ENCODE results near the gene RHBDF2. TPM values are rescaled to one million over a fixed set of nuclear protein-coding genes. Genes with fewer than 3 reads are reported as not detected.

Gene RHBDF2
- total RNA-seq, 1 experiment from 2014 or later = 19.7 TPM

GRCh38 chr17:76490112-76490710, 11.0 kb downstream of the RHBDF2 start:
- H3K23me2 ChIP-seq (ENCODE audit: insufficient read length, low read depth, low read length, poor library complexity, severe bottlenecking) = no peaks in the 10 kb centered on the region
- H3K4me3 Mint-ChIP-seq = no peak overlapping the region
- H4K8ac ChIP-seq (replicated peaks; ENCODE audit: insufficient read length, low read depth, low read length) = no peak overlapping the region
- H3K9me3 Mint-ChIP-seq = no peaks in the 10 kb centered on the region
- H2BK120ac ChIP-seq (ENCODE audit: low read depth, low read length, poor library complexity, severe bottlenecking) = no peak overlapping the region
- H2BK15ac ChIP-seq (ENCODE audit: low read depth, low read length) = no peak overlapping the region
- no peak overlapping the region for H2AFZ ChIP-seq (ENCODE audit: low read length)
- no peaks in the 10 kb centered on the region for H3K79me1 ChIP-seq (ENCODE audit: insufficient read depth, low read depth, low read length, poor library complexity, severe bottlenecking)
- H3K27me3 Mint-ChIP-seq (ENCODE audit: low read depth) = no peaks in the 10 kb centered on the region; the same call in 1 of the 2 replicates
- H3T11ph ChIP-seq (ENCODE audit: low read length) = no peak overlapping the region
- no peaks in the 10 kb centered on the region for H3K79me2 ChIP-seq (ENCODE audit: insufficient read depth, low read length)
- H3K9me3 ChIP-seq (ENCODE audit: control insufficient read depth, low read depth, low read length) = no peaks in the 10 kb centered on the region
- H4K91ac ChIP-seq (ENCODE audit: insufficient read length, low read depth, low read length) = no peak overlapping the region
- H3K27ac ChIP-seq (ENCODE audit: insufficient read length, low read depth, low read length) = no peak overlapping the region
- H2BK12ac ChIP-seq (ENCODE audit: insufficient read length, low read depth, low read length) = no peak overlapping the region
- H2BK20ac ChIP-seq (ENCODE audit: low read depth, low read length, poor library complexity, severe bottlenecking) = no peak overlapping the region
- no peaks in the 10 kb centered on the region for H3K4me1 ChIP-seq (ENCODE audit: insufficient read depth, low read length)
- WGBS (ENCODE audit: extremely low coverage, insufficient read length, low lambda C conversion rate) = no CpG with 5 or more reads among the region's 10 CpGs
- H2BK5ac ChIP-seq (ENCODE audit: insufficient read length, low read length) = no peak overlapping the region
- H3K23ac ChIP-seq (ENCODE audit: insufficient read length, low read depth, low read length) = no peak overlapping the region
- H3K4me1 Mint-ChIP-seq = peaks cover 15 to 25% of the 10 kb centered on the region in 2 experiments
- no peak for DNase-seq
- H3K18ac ChIP-seq (ENCODE audit: insufficient read length, low read depth, low read length) = no peak overlapping the region
- H3K36me3 Mint-ChIP-seq (ENCODE audit: insufficient read depth in 1 of 3, low read depth in 3 of 3) = peaks cover 0 to 6% (median 3%) of the 10 kb centered on the region in 3 experiments; a peak in 2 of 7 replicates
- no peaks in the 10 kb centered on the region for H3K27me3 ChIP-seq (ENCODE audit: insufficient read depth, low read length)
- no peak overlapping the region for H3K27ac Mint-ChIP-seq
- no peak overlapping the region for H3K56ac ChIP-seq (ENCODE audit: insufficient read length, low read depth, low read length)
- H3K9ac ChIP-seq (ENCODE audit: extremely low read depth, insufficient read length, low read length) = no peak overlapping the region
- H2AK5ac ChIP-seq (ENCODE audit: insufficient read length, low read length) = no peak overlapping the region
- H3K14ac ChIP-seq (ENCODE audit: insufficient read depth, low read length) = no peak overlapping the region; the same call in 1 of the 2 replicates
- no peak overlapping the region for H4K5ac ChIP-seq (ENCODE audit: insufficient read length, low read depth, low read length)
- TF ChIP-seq, protein P1, sequence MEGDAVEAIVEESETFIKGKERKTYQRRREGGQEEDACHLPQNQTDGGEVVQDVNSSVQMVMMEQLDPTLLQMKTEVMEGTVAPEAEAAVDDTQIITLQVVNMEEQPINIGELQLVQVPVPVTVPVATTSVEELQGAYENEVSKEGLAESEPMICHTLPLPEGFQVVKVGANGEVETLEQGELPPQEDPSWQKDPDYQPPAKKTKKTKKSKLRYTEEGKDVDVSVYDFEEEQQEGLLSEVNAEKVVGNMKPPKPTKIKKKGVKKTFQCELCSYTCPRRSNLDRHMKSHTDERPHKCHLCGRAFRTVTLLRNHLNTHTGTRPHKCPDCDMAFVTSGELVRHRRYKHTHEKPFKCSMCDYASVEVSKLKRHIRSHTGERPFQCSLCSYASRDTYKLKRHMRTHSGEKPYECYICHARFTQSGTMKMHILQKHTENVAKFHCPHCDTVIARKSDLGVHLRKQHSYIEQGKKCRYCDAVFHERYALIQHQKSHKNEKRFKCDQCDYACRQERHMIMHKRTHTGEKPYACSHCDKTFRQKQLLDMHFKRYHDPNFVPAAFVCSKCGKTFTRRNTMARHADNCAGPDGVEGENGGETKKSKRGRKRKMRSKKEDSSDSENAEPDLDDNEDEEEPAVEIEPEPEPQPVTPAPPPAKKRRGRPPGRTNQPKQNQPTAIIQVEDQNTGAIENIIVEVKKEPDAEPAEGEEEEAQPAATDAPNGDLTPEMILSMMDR (conservative IDR thresholded peaks at IDR 0.05) = no peak
- no peaks in the 10 kb centered on the region for H4K20me1 ChIP-seq (ENCODE audit: control insufficient read depth, insufficient read depth, insufficient read length)
- no peak overlapping the region for H3K4me2 ChIP-seq (ENCODE audit: insufficient read depth, insufficient read length, low read length)
- no peak overlapping the region for H3K4ac ChIP-seq (ENCODE audit: low read depth, low read length)

All from H9 (cell line).